Measurements from ENCODE around the gene ZIC1.
A peak's percentile ranks its signal among the peaks of the same experiment; 100 is the strongest.

The ZIC1 gene

DNA sequence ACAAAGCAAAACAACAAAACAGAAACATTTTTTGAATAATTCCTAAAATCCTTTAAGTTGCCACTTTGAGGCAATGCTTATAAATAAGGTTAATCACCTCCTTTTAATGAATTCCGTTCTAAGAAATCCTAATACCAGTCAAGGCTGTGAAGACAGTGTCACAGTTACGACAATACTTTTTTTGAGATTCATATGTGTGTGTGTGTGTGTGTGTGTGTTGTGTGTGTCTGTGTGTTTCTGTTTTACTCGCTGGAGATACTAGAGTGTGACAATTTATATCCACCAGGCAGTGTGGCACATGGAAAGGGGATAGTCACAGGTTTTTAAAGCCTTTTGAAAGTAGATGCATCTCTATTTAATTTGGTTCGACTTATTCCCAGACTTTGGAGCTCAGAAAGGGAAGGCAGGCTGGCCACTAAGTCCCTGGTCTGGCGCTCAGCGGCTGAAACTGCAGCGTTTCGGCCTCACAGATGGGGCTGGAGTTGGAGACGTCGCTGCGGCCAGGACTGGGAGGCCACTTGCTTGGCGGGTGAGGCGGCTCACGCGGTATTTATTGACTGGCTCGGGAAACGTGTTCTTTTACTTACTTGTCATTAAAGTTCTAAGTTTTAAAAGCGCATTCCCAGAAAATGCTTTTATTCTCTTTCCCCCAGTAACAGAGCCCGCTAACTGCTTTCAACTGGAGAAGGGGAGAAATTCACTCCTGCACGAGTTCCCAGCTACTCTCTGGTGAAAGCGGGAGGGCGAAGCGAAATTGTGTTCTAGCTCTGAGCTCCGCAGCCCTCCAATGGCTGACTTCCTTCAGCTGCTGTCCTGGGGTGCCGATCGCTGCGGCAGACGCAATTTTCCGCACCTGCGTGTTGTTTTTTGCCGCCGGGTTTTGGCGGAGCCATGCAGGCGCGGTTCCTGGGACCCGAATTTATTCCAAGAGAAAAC is 13.7 kb downstream of the ZIC1 start:
- no peak for DNase-seq (ENCODE audit: low read depth in 2 of 2)

DNA sequence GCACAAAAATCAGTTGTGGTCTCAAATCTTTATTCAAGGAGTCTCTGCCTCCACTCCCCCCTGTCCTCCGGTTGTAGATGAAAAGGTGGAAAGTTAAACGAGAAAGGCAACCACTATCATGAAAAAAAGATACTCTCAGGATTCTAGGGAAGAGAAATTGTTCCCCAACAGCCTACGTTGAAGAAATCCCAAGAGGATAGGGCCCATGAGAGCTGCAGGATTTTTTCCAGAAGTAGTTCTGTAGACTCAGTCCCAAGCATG is 14.3 kb downstream of the ZIC1 start:
- DNase-seq (ENCODE audit: low read depth in 2 of 2), result no peak

DNA sequence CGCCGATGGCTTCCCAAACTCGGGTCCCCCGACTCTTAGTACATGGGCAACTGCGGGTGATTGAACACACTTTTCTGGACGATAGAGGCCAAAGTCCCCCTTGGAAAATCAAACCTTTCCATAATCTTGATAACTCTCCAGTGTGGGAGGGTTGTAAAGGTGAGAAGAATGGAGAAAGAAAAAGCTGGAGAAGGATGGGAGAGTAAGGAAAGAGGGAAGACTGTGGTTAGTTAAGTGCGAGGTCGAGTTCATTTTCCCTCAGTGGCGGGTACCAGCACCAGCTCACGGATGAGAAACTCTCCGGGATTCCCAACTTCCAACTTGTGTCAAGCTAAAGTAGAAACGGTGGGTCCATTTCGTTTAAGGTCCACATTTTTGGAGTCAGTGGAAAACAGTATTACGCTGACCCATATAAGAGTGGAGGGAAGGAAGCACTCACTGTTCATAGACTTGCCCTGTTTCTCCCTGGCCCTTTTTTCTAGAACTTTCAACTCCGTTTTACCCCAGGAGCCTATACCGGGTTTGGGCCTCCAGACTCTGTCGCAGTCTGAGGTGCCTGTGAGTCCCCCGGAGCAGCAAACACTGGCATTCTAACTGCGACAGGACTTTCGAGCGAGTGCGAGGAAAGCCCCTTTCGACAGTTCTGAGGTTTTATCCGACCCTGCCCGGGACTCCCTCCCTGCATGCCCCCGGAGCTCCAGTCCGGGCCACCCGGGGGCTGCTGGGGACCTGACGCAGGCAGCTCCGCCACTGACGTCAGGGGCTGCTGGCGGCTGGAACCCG is 14.8 kb downstream of the ZIC1 start:
- DNase-seq (ENCODE audit: low read depth in 2 of 2), result no peak

DNA sequence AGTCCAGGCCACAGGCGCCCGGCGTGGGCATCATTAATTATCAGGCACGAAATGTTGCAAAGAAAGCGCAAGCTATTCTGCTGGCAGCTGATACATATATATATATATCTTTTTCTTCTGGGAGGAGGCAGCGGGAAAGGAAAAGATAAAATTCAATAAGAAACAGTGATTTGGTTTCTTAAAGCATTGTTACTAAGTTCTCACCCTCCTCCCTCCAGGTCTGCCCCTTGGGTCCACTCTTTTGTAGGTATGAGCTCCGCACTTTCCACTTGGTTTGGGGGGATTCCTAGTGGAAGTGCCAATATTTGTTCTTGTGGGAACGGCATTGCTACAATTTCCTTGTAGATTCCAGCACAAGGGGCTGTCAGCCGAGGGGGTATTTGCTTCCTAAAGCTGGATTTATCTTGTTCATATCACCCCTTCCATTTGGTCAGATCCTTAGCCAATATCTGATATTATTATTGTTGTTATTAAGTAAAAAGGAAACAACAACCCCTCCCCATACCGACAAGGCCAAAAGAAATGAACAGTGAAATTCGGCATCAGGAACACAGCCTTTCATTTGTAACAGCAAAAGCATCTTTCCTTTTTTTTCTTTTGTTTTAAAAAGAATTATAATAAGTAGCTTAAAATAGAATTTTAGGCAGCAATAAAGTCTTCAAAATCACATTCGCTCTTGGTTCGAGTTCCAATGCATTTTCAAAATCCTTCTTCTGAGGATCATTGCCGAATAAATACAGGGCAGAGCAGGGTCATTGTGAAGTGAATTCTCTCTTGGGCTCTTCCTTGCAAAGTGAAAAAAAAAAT is 15.6 kb downstream of the ZIC1 start:
- DNase-seq (ENCODE audit: low read depth in 2 of 2), result no peak

DNA sequence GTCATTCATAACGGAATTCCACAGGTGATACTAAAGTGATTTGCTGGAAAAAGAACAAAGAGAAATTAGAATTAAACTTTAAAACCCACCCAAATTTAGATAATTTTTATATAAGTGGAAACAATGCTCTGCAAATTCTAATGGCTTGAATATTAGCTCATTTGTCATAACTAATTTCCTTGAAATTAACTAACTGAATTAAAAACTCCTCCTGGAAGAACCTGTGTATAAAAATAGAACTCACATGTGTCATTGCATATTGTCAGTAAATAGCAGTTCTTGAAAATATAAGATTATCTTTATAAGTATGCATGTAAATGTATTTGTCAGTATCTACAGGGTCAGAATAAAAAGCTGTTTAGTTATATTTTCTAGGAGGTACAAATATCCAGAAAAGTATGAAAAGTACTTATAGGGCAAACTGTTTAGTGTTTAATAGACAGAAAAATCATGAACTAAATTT is 16.3 kb downstream of the ZIC1 start:
- DNase-seq (ENCODE audit: low read depth in 2 of 2), result no peak

DNA sequence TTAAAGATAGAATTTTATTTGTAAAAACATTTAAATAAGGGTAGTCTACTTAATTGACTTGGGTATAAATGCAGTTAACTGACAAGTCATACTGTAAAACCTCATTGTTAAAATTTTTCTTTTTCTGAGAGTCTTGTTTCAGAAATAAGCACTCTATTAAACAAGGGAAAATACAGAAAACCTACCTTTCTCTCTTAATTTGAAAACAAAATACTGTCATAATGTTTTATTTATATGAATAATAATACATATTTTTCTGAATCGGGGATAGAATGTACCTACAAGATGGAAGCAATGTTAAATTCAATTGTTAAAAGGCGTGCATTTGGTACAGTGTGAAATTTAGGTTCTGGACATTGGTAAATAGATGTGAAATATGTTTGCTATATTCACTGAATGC is 17.8 kb downstream of the ZIC1 start:
- DNase-seq (ENCODE audit: low read depth in 2 of 2), result no peak

DNA sequence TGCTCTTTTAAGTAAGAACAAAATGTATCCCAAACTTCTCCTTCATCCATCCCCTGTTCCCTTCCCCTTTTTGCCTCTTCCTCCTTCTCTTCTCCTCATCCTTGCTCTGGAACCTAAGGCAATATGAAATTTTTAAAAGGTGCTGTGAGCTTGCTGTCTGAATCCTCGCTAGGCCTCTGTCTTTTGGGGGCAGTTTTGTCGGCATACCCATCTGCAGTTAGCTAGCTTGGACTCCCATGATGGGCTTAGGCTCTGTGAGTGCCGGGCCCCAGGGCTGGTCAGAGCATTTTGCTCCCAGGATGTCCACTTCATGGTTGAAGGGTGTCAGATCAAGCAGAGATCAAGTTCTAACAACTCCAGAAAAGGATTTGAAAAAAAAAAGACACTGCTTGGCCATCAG is 18.6 kb downstream of the ZIC1 start:
- no peak for DNase-seq (ENCODE audit: low read depth in 2 of 2)

DNA sequence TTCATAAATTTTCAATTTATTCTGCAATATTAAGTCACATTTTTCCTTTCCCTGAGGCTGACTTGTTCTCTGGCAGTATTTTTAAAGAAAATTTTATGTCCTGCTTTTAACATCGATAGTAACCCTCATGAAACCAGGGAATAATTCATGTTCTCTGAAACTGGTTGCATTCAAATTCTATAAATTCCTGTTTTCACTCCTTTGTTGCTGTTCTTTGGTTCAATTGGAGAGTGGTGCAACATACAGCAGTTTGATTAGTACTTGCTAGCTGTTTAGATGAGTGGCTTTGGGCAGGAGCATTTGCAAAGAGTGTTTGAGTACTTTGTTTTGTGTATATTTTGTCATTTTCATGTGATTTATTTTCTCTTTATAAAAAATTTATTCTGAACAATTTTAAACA is 19.2 kb downstream of the ZIC1 start:
- DNase-seq (ENCODE audit: low read depth in 2 of 2), result no peak

DNA sequence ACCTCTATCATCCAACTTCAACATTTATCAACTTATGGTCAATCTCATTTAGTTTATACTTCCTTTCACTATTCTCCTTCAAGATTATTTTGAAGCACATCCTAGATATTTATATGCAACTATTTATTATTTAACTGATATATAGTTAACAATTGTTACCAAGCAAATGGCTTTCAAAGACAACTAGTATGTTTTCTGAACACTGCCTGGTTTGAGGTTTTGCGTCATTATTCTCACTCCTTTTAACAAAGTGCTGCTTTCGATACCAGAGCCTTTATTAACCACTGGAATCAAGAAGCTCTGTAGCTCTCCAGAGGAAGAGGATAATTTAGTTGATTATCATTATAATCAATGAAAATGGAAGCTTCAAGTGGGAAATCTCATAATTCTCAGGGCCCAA is 19.6 kb downstream of the ZIC1 start:
- no peak for DNase-seq (ENCODE audit: low read depth in 2 of 2)

DNA sequence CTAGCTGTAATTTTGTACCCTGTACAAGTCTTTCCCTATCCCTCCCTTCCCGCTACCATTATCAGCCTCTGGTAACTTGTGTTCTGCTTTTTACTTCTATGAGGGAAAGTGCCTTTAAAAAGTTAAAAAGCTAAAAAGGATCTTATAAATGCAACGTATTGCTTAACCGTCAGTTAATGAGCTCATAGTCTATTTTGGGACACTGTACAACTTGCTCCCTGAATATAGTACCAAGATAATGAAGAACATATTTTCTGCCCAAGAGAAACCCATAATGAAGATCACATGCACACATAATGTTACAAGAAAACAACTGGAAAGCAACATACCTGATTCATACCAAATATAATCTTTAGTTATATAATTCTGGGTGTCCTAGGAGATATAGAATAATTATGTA is 22.6 kb downstream of the ZIC1 start:
- DNase-seq (ENCODE audit: low read depth in 2 of 2), result peak; percentile 72 to 73

DNA sequence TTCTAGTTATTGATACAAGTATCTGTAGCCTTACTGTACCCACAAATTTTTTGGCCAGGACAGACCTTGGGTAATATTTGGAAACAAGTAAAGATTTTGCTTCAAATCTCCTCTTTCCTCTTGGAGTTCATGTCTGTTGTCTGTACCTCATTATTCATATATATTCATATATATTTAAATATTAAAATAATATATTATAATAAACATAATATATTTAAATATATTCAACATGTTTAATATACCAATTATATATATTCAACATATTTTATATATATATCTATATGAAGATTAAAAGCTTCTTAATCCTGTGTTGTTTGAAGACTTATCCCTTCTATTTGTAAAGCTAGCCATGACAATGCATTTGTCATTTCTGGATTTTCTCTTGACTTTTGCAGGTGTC is 38.1 kb downstream of the ZIC1 start:
- DNase-seq (ENCODE audit: low read depth in 2 of 2), result no peak

DNA sequence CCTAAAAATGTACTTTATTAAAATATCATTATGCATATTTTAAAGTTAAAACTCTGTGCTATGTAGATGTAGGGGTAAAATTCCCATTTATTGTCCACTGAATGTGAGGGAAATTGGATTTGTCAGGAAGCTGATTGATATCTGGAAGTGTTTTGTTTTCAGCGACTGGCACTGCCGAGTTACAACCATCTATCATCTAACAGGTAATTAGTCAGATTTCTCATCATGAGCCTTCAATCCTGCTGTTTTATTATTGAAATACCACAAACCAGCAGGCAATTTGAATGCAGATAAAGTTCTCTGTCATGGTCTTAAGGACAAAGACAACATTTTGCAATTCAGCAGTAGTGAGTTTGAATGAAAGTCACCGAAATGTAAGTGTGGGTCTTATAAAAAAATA is 40.5 kb downstream of the ZIC1 start:
- DNase-seq (ENCODE audit: low read depth in 2 of 2), result no peak

DNA sequence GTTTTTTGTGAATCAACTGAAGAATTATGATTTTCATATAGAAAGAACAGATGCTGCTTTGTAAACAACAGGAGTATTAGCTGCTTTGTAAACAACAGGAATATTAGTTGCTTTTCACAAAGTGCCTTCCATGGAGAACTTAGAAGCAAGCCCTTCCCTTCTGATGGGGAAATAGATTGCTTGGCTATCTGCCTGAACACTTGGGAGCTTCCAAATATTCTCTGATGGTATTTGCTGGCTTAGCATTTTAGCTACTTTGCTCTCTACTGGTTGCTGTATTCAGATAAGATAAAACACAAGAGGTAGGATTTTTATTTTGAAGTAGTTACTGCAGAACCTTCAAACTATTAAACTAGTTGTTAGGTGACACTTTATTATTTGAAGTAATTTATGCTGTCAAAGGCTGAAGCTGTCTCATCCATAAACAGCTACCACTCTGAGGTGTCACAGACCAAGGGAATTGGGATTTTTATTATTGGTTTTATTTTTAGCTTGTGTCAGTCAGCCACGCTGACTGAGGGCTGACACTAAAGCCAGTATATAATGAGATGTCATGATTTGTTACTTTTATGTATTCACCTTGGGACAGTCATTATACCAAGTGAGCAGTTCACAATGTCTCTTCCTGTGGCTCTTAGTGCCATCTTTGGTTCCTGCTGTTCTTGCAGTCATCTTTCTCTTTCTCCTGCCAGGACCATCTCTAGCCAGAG is 50.0 kb downstream of the ZIC1 start:
- DNase-seq (ENCODE audit: low read depth in 2 of 2), result no peak

DNA sequence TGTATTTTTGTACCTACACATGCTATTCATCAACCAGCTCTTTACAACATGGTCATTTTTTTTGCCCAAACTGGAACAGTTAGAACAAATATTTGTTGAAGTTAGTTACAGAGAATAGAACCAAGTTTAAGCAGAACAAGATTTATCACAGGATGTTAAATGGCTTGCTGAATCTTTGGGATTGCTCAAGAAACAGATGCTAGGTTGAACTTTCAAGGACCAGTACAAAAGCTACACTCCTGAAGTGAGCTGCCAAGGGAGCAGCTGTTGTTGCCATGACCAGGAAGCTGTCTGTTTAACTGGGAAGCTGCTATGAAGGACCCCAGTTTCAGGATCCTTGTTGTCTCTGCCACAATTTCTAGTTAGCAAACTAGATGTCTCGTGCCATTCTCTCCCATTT is 53.7 kb downstream of the ZIC1 start:
- DNase-seq (ENCODE audit: low read depth in 2 of 2), result no peak

All from fibroblast of skin of left quadriceps (primary cell).